MM.1S (cell line): ENCODE results near the gene HNF1A.

ENCODE experiments used
- DNase-seq: peaks from one replicate; pipeline ENCODE4 v3.0.0-alpha.2; 2015
- H2AFZ ChIP-seq: fragments of 300-600 bp; sonication (generic); 2 replicates; pipeline ENCODE4 v1.6.0; 2016; ENCODE audit warnings: antibody characterized with exemption, low read length
- H3F3A ChIP-seq: fragments of 300-600 bp; sonication (generic); 2 replicates; pipeline ENCODE4 v1.6.1; 2016; ENCODE audit warnings: mild to moderate bottlenecking, antibody characterized with exemption, low read length, moderate library complexity, mixed read lengths; ENCODE audit not compliant: insufficient read depth
- H3K27ac ChIP-seq: fragments of 300-600 bp; sonication (generic); 2 replicates; pipeline ENCODE4 v1.5.1; 2016; ENCODE audit warnings: mild to moderate bottlenecking, low read length
- H3K27me3 ChIP-seq: fragments of 300-600 bp; sonication (generic); replicated peaks from 2 replicates; pipeline ENCODE4 v1.6.0; 2016; ENCODE audit warnings: low read length; ENCODE audit not compliant: insufficient read depth
- H3K36me3 ChIP-seq: fragments of 300-600 bp; sonication (generic); replicated peaks from 2 replicates; pipeline ENCODE4 v1.6.1; 2016; ENCODE audit warnings: mild to moderate bottlenecking, low read length, mixed read lengths; ENCODE audit not compliant: insufficient read depth
- H3K4me1 ChIP-seq: fragments of 300-600 bp; sonication (generic); 2 replicates; pipeline ENCODE4 v1.6.1; 2016; ENCODE audit warnings: low read length, mixed read lengths
- H3K4me2 ChIP-seq: fragments of 300-600 bp; sonication (generic); 2 replicates; pipeline ENCODE4 v1.6.0; 2016; ENCODE audit warnings: low read depth, low read length
- H3K4me3 ChIP-seq: fragments of 300-600 bp; sonication (generic); 2 replicates; pipeline ENCODE4 v1.5.1; 2016; ENCODE audit warnings: low read length, mixed read lengths
- H3K79me2 ChIP-seq: fragments of 300-600 bp; sonication (generic); 2 replicates; pipeline ENCODE4 v1.6.1; 2016; ENCODE audit warnings: mixed run types, low read length, mixed read lengths
- H3K9ac ChIP-seq: fragments of 300-600 bp; sonication (generic); 2 replicates; pipeline ENCODE4 v1.6.1; 2016; ENCODE audit warnings: low read length, mixed read lengths
- H3K9me2 ChIP-seq: fragments of 300-600 bp; sonication (generic); replicated peaks from 2 replicates; pipeline ENCODE4 v1.6.1; 2016; ENCODE audit warnings: mild to moderate bottlenecking, low read length, mixed read lengths; ENCODE audit not compliant: insufficient read depth
- H3K9me3 ChIP-seq: fragments of 300-600 bp; sonication (generic); replicated peaks from 2 replicates; pipeline ENCODE4 v1.6.1; 2016; ENCODE audit warnings: mild to moderate bottlenecking, low read length, mixed read lengths; ENCODE audit not compliant: insufficient read depth
- H4K20me1 ChIP-seq: fragments of 300-600 bp; sonication (generic); 2 replicates; pipeline ENCODE4 v1.6.1; 2016; ENCODE audit warnings: mild to moderate bottlenecking, low read length, moderate library complexity, mixed read lengths; ENCODE audit not compliant: insufficient read depth
- EZH2 ChIP-seq: fragments of 300-600 bp; sonication (generic); optimal IDR thresholded peaks from 2 replicates; pipeline ENCODE3; 2017; ENCODE audit warnings: low read depth, mild to moderate bottlenecking, antibody characterized with exemption, low read length, mixed read lengths
- EZH2phosphoT487 ChIP-seq: fragments of 300-600 bp; sonication (generic); IDR thresholded peaks from 2 replicates; pipeline ENCODE4 v1.6.1; 2018; ENCODE audit warnings: antibody characterized with exemption, low read length
- TF ChIP-seq, protein P1 (sequence below): fragments of 300-600 bp; sonication (generic); IDR thresholded peaks from 2 replicates; pipeline ENCODE4 v1.5.1; 2016; ENCODE audit warnings: antibody characterized with exemption, low read length, mixed read lengths

Gene HNF1A

DNA sequence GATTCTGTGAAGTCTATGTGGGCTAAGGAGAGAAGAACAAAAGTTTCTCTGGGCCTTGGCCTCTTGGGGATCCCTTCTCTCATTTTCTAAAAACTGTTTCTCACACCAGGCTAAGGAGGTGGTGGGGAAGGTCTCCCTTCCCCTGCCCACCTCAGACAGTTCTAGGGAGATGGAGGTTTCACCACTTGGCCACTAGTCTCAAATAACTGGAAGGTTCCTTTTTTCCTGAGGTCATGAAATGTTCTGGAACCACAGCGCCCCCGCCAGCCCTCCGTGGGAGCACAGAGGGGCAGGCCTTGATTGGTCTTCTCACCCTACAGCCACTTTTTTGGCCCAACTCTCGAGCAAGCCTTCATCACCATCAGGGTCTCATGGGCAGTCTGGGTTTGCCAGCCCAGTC is 25.3 kb downstream of the HNF1A start:
- no peaks in the 10 kb centered on the region for H3F3A ChIP-seq
- no peaks in the 10 kb centered on the region for H3K79me2 ChIP-seq
- no peaks in the 10 kb centered on the region for H3K36me3 ChIP-seq
- H3K9me2 ChIP-seq, result no peaks in the 10 kb centered on the region
- no peak overlapping the region for H3K27ac ChIP-seq
- no peak for TF ChIP-seq EZH2
- no peak for TF ChIP-seq EZH2phosphoT487
- TF ChIP-seq, protein P1, sequence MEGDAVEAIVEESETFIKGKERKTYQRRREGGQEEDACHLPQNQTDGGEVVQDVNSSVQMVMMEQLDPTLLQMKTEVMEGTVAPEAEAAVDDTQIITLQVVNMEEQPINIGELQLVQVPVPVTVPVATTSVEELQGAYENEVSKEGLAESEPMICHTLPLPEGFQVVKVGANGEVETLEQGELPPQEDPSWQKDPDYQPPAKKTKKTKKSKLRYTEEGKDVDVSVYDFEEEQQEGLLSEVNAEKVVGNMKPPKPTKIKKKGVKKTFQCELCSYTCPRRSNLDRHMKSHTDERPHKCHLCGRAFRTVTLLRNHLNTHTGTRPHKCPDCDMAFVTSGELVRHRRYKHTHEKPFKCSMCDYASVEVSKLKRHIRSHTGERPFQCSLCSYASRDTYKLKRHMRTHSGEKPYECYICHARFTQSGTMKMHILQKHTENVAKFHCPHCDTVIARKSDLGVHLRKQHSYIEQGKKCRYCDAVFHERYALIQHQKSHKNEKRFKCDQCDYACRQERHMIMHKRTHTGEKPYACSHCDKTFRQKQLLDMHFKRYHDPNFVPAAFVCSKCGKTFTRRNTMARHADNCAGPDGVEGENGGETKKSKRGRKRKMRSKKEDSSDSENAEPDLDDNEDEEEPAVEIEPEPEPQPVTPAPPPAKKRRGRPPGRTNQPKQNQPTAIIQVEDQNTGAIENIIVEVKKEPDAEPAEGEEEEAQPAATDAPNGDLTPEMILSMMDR, result no peak
- no peak overlapping the region for H3K4me2 ChIP-seq
- H3K9ac ChIP-seq, result no peak overlapping the region
- no peaks in the 10 kb centered on the region for H3K9me3 ChIP-seq
- no peaks in the 10 kb centered on the region for H3K27me3 ChIP-seq
- no peak for DNase-seq
- no peak overlapping the region for H3K4me3 ChIP-seq
- no peaks in the 10 kb centered on the region for H4K20me1 ChIP-seq
- no peaks in the 10 kb centered on the region for H3K4me1 ChIP-seq
- no peak overlapping the region for H2AFZ ChIP-seq

DNA sequence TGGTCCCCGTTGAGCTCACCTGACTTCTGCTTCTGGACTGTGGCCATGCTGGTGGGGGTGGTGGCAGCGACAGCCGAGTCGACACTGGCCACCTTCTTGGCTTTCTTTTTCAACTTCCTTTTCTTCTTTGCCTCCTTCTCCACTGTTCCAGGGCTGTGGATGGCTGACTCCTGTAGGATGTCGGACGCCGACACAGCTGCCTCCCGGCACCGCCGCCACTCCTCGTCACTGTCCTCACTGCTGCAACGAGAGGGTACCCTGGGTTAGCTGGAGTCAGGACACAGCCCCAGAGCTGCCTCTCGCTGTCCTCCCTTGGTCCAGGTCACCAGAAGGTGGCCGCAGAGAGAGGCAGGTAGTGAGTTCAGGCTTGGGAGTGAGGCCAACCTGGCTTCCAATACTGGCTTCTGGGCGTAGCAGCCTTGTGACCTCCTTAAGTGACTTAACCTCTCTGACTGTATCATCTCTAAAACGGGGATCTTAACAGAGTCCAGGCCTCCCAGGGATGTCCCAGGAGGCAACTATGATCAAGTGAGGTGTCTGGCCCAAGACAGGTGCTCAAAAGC is 26.0 kb downstream of the HNF1A start:
- H3K4me3 ChIP-seq, result no peak overlapping the region
- no peaks in the 10 kb centered on the region for H3F3A ChIP-seq
- H3K27ac ChIP-seq, result no peak overlapping the region
- no peaks in the 10 kb centered on the region for H3K4me1 ChIP-seq
- H2AFZ ChIP-seq, result no peak overlapping the region
- H3K36me3 ChIP-seq, result no peaks in the 10 kb centered on the region
- H3K27me3 ChIP-seq, result no peaks in the 10 kb centered on the region
- DNase-seq, result no peak
- no peaks in the 10 kb centered on the region for H3K9me2 ChIP-seq
- H3K9me3 ChIP-seq, result no peaks in the 10 kb centered on the region
- H3K9ac ChIP-seq, result no peak overlapping the region
- TF ChIP-seq EZH2phosphoT487, result no peak
- TF ChIP-seq, protein P1, result no peak
- TF ChIP-seq EZH2, result no peak
- H4K20me1 ChIP-seq, result no peaks in the 10 kb centered on the region
- H3K4me2 ChIP-seq, result no peak overlapping the region
- H3K79me2 ChIP-seq, result no peaks in the 10 kb centered on the region

DNA sequence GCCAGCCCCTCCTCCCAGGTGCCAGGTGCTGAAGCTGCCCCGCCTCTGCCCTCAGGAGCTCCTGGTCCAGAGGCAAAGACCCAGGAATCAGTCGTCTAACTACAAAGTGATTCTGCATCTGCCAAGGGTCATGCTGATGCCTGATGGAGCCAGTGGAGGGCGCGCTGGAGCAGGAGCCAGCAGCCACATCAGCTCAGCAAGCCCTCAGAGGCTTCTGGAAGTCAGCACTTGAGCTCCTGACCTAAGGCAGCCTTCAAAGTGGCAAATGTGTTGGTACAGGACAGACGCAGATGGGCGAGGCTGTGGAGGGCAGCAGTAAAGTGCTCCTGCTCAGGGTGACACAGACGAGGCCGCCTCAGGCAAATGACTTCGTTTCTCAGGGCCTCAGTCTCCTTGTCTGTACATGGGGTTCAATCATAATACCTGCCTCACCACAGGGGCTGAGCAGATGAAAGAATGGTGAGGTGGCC is 27.0 kb downstream of the HNF1A start:
- H3K27me3 ChIP-seq, result no peaks in the 10 kb centered on the region
- no peak overlapping the region for H3K27ac ChIP-seq
- H3K9ac ChIP-seq, result no peak overlapping the region
- no peaks in the 10 kb centered on the region for H4K20me1 ChIP-seq
- TF ChIP-seq, protein P1, result peak; percentile 58
- no peak for TF ChIP-seq EZH2
- H3K9me3 ChIP-seq, result no peaks in the 10 kb centered on the region
- H3K4me1 ChIP-seq, result no peaks in the 10 kb centered on the region
- no peak overlapping the region for H3K4me2 ChIP-seq
- peak; percentile 37 for DNase-seq
- no peaks in the 10 kb centered on the region for H3K36me3 ChIP-seq
- no peaks in the 10 kb centered on the region for H3F3A ChIP-seq
- H3K79me2 ChIP-seq, result no peaks in the 10 kb centered on the region
- H3K9me2 ChIP-seq, result no peaks in the 10 kb centered on the region
- no peak overlapping the region for H3K4me3 ChIP-seq
- no peak overlapping the region for H2AFZ ChIP-seq
